Measurements from ENCODE around the gene CARD9. TPM values are rescaled to one million over a fixed set of nuclear protein-coding genes. Genes with fewer than 3 reads are reported as not detected.

CARD9 gene, protein sequence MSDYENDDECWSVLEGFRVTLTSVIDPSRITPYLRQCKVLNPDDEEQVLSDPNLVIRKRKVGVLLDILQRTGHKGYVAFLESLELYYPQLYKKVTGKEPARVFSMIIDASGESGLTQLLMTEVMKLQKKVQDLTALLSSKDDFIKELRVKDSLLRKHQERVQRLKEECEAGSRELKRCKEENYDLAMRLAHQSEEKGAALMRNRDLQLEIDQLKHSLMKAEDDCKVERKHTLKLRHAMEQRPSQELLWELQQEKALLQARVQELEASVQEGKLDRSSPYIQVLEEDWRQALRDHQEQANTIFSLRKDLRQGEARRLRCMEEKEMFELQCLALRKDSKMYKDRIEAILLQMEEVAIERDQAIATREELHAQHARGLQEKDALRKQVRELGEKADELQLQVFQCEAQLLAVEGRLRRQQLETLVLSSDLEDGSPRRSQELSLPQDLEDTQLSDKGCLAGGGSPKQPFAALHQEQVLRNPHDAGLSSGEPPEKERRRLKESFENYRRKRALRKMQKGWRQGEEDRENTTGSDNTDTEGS
- 7.8 and 9.2 TPM in 2 replicates for total RNA-seq

- Mint-ChIP-seq H3K27me3 (no peaks in the 10 kb centered on the region), H3K27ac (peak within 1 kb of the TSS; percentile 34), H3K36me3 (ENCODE audit: low read depth) (no peaks in the 10 kb centered on the region), H3K4me1 (no peaks in the 10 kb centered on the region), H3K9me3 (no peaks in the 10 kb centered on the region), H3K4me3 (peak within 1 kb of the TSS; percentile 66)
- no peak for DNase-seq
- intact Hi-C loops (cut with micrococcal nuclease) = no loop called here
Measured at GRCh38 chr9:136373300-136374182, at the start of gene CARD9. CARD9 (minus strand) TSS chr9:136373669; CDS start chr9:136372078, 1,591 bp downstream.

GRCh38 chr9:136422876-136423275 lies 49.4 kb upstream of the CARD9 start:
- H3K4me1 Mint-ChIP-seq = peaks cover 2% of the 10 kb centered on the region
- H3K9me3 Mint-ChIP-seq = no peaks in the 10 kb centered on the region
- no peak overlapping the region for H3K4me3 Mint-ChIP-seq
- no peak overlapping the region for H3K27ac Mint-ChIP-seq
- intact Hi-C loops (cut with micrococcal nuclease) = no loop called here
- H3K36me3 Mint-ChIP-seq (ENCODE audit: low read depth) = peaks cover 48% of the 10 kb centered on the region
- H3K27me3 Mint-ChIP-seq = no peaks in the 10 kb centered on the region
- DNase-seq = no peak

DNA sequence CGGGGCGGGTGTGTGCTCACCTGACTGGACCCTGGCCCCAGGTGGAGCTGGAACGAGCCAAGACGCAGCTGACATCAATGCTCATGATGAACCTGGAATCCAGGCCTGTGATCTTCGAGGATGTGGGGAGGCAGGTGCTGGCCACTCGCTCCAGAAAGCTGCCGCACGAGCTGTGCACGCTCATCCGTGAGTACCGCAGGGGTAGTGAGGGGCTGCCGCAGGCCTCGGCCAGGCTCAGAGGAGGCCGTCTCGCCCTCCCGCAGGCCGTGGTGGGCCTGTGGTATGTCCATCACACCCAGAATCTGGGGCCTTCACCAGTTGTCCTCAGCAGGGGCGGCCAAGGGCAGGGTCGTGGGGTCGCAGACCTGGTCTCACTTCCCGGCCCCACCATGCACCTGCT lies 48.3 kb upstream of the CARD9 start:
- H3K27me3 Mint-ChIP-seq = no peaks in the 10 kb centered on the region
- DNase-seq = no peak
- H3K9me3 Mint-ChIP-seq = no peaks in the 10 kb centered on the region
- peaks cover 53% of the 10 kb centered on the region for H3K36me3 Mint-ChIP-seq (ENCODE audit: low read depth)
- H3K4me3 Mint-ChIP-seq = no peak overlapping the region
- H3K27ac Mint-ChIP-seq = no peak overlapping the region
- intact Hi-C loops (cut with micrococcal nuclease) = no loop called here
- peaks cover 2% of the 10 kb centered on the region for H3K4me1 Mint-ChIP-seq

GRCh38 chr9:136419092-136419420 lies 45.6 kb upstream of the CARD9 start:
- Mint-ChIP-seq H3K4me3 (no peak overlapping the region), H3K4me1 (no peaks in the 10 kb centered on the region), H3K27ac (no peak overlapping the region), H3K36me3 (ENCODE audit: low read depth) (peaks cover 49% of the 10 kb centered on the region), H3K9me3 (no peaks in the 10 kb centered on the region), H3K27me3 (no peaks in the 10 kb centered on the region)
- intact Hi-C loops (cut with micrococcal nuclease) = no loop called here
- DNase-seq = no peak

DNA sequence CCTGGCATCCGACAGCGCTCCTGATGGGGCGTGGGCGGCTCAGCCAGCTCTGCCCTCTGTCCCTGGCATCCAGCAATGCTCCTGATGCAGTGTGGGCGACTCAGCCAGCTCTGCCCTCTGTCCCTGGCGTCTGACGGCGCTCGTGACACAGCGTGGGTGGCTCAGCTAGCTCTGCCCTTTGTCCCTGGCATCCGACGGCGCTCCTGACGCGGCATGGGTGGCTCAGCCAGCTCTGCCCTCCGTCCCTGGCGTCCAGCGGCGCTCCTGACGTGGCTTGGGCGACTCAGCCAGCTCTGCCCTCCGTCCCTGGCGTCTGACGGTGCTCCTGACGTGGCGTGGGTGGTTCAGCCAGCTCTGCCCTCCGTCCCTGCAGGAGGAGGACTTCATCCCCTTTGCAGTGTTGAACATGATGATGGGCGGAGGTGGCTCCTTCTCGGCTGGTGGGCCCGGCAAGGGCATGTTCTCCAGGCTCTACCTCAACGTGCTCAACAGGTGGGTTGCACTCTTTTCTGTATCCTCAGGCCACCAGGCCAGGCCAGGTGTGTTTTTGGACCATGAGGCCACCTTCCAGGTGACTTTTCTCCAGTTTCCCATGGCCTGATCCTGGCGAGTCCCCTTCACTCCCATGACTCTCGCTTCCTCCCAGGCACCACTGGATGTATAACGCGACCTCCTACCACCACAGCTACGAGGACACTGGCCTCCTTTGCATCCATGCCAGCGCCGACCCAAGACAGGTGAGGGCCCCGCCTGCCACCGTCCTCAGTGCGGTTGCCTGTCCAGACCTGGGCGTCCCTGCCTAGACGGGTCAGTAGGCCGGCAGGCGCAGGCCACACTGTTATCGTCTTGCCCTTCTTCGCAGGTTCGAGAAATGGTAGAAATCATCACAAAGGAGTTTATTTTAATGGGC lies 45.0 kb upstream of the CARD9 start:
- Mint-ChIP-seq H3K27ac (no peak overlapping the region), H3K36me3 (ENCODE audit: low read depth) (peaks cover 51% of the 10 kb centered on the region), H3K9me3 (no peaks in the 10 kb centered on the region), H3K4me1 (peaks cover 2% of the 10 kb centered on the region), H3K4me3 (no peak overlapping the region), H3K27me3 (no peaks in the 10 kb centered on the region)
- DNase-seq = no peak
- intact Hi-C loops (cut with micrococcal nuclease) = no loop called here

- peaks cover 11% of the 10 kb centered on the region for H3K4me1 Mint-ChIP-seq
- intact Hi-C loops (cut with micrococcal nuclease) = no loop called here
- DNase-seq = no peak
- H3K27me3 Mint-ChIP-seq = no peaks in the 10 kb centered on the region
- H3K27ac Mint-ChIP-seq = no peak overlapping the region
- H3K9me3 Mint-ChIP-seq = no peaks in the 10 kb centered on the region
- peaks cover 58% of the 10 kb centered on the region for H3K36me3 Mint-ChIP-seq (ENCODE audit: low read depth)
- H3K4me3 Mint-ChIP-seq = no peak overlapping the region
Measured at GRCh38 chr9:136416914-136417313, 43.4 kb upstream of the CARD9 start.

- no peak for DNase-seq
- Mint-ChIP-seq H3K4me1 (peaks cover 13% of the 10 kb centered on the region), H3K9me3 (no peaks in the 10 kb centered on the region), H3K36me3 (ENCODE audit: low read depth) (peaks cover 59% of the 10 kb centered on the region), H3K4me3 (no peak overlapping the region), H3K27ac (no peak overlapping the region), H3K27me3 (no peaks in the 10 kb centered on the region)
- intact Hi-C loops (cut with micrococcal nuclease) = no loop called here
Measured at GRCh38 chr9:136416427-136416826, 43.0 kb upstream of the CARD9 start.

GRCh38 chr9:136412962-136413361 lies 39.5 kb upstream of the CARD9 start:
- H3K4me1 Mint-ChIP-seq = peaks cover 34% of the 10 kb centered on the region
- no peaks in the 10 kb centered on the region for H3K9me3 Mint-ChIP-seq
- no peaks in the 10 kb centered on the region for H3K27me3 Mint-ChIP-seq
- intact Hi-C loops (cut with micrococcal nuclease) = loop anchor here (5.0 kb wide), 2 partner anchors 134 to 166 kb away; partner anchors contain the start of genes NOTCH1 and QSOX2
- no peak for DNase-seq
- no peak overlapping the region for H3K4me3 Mint-ChIP-seq
- peaks cover 58% of the 10 kb centered on the region for H3K36me3 Mint-ChIP-seq (ENCODE audit: low read depth)
- H3K27ac Mint-ChIP-seq = peak overlapping the region; percentile 26

- Mint-ChIP-seq H3K4me3 (peak overlapping the region; percentile 93), H3K27me3 (no peaks in the 10 kb centered on the region), H3K27ac (peak overlapping the region; percentile 92), H3K36me3 (ENCODE audit: low read depth) (peaks cover 57% of the 10 kb centered on the region), H3K4me1 (peaks cover 37% of the 10 kb centered on the region), H3K9me3 (no peaks in the 10 kb centered on the region)
- intact Hi-C loops (cut with micrococcal nuclease) = loop anchor here (2.0 to 5.0 kb wide), 3 partner anchors 27 to 164 kb away; partner anchors contain the start of genes INPP5E, NOTCH1 and QSOX2
- no peak for DNase-seq
Measured at GRCh38 chr9:136411378-136411777, 37.9 kb upstream of the CARD9 start.

DNA sequence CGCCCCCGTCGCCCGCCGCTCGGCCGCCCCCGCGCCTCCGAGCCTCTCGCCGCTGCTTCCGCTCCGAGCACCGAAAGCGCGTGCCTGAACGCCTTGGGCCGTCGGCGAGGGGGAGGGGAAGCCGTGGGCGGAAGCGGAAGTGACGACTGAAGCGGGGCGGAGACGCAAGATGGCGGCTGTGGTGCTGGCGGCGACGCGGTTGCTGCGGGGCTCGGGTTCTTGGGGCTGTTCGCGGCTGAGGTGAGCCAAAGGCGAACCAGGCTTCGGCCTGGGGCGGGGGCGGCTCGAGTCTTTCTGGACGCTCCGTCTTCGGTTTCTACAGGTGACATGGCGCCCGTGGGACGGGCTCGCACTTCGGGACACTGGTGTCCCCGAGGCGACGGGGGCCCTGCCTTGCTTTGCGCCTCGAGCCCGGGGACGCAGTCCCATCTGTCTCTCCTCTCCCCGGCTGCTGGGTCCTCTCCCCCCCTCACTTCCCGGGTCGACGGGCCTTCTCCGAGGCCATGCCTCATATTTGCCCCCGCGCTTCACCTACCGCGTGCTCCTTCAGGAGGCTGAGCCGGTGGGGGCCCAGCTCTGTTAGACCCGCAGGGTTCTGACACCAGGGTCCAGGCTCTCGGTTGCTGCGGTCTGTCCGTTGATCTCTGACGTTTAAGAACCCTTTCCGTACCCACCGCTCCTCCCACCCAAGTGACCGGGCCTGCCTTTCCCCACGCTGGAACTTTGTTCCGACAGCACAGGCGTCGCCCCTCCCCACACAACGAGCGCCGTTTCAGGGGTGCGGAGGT lies 37.2 kb upstream of the CARD9 start, which contains the start of the genes ENTR1 and PMPCA:
Gene ENTR1, minus strand, starts transcription at position 115 of the 788 bp plus-strand sequence. CDS start 217 bp downstream, outside the sequence.
Gene PMPCA, plus strand, starts transcription at position 159 of the 788 bp plus-strand sequence. Its CDS starts 11 bp downstream, at position 170.
- H3K27me3 Mint-ChIP-seq = no peaks in the 10 kb centered on the region
- peak within 1 kb of the TSS; percentile 94 for H3K4me3 Mint-ChIP-seq
- no peaks in the 10 kb centered on the region for H3K9me3 Mint-ChIP-seq
- peak within 1 kb of the TSS; percentile 95 for H3K27ac Mint-ChIP-seq
- intact Hi-C loops (cut with micrococcal nuclease) = loop anchor here (1.0 to 5.0 kb wide), 4 partner anchors 10 to 163 kb away; partner anchors contain the start of genes INPP5E, NOTCH1, QSOX2 and SNAPC4
- H3K4me1 Mint-ChIP-seq = peaks cover 40% of the 10 kb centered on the region
- peaks cover 55% of the 10 kb centered on the region for H3K36me3 Mint-ChIP-seq (ENCODE audit: low read depth)
- DNase-seq = peak; percentile 99

GRCh38 chr9:136409557-136410455 lies 36.3 kb upstream of the CARD9 start:
- DNase-seq = peak; percentile 78
- intact Hi-C loops (cut with micrococcal nuclease) = loop anchor here (1.0 to 5.0 kb wide), 4 partner anchors 10 to 163 kb away; partner anchors contain the start of genes INPP5E, NOTCH1, QSOX2 and SNAPC4
- Mint-ChIP-seq H3K4me1 (peaks cover 43% of the 10 kb centered on the region), H3K27me3 (no peaks in the 10 kb centered on the region), H3K36me3 (ENCODE audit: low read depth) (peaks cover 62% of the 10 kb centered on the region), H3K27ac (peak overlapping the region; percentile 95), H3K4me3 (peak overlapping the region; percentile 94), H3K9me3 (no peaks in the 10 kb centered on the region)
